Loucy (cell line): ENCODE measurements around the gene STX11.

ENCODE experiments used
- H2AFZ ChIP-seq: fragments of 200-600 bp; sonication (generic); 2 replicates; pipeline ENCODE4 v1.6.0; 2016; ENCODE audit warnings: antibody characterized with exemption, mild to moderate bottlenecking, low read length, moderate library complexity
- H3F3A ChIP-seq: fragments of 200-600 bp; 2 replicates; pipeline ENCODE4 v1.6.0; 2016; ENCODE audit warnings: antibody characterized with exemption, low read depth, mild to moderate bottlenecking
- H3K27me3 ChIP-seq: fragments of 200-600 bp; sonication (generic); 2 replicates; pipeline ENCODE4 v1.6.1; 2014; ENCODE audit warnings: low read length, mild to moderate bottlenecking; ENCODE audit not compliant: insufficient read depth, poor library complexity, severe bottlenecking
- H3K36me3 ChIP-seq: fragments of 200-600 bp; sonication (generic); 2 replicates; pipeline ENCODE4 v1.6.1; 2016; ENCODE audit warnings: low read length; ENCODE audit not compliant: insufficient read depth
- H3K4me1 ChIP-seq: fragments of 200-600 bp; sonication (generic); 2 replicates; pipeline ENCODE4 v1.5.1; 2014; ENCODE audit warnings: low read length, mild to moderate bottlenecking; ENCODE audit not compliant: insufficient read depth, poor library complexity, severe bottlenecking
- H3K4me2 ChIP-seq: fragments of 200-600 bp; sonication (generic); 2 replicates; pipeline ENCODE4 v1.6.0; 2014; ENCODE audit warnings: antibody characterized with exemption, low read length, low read depth, mild to moderate bottlenecking; ENCODE audit not compliant: poor library complexity, severe bottlenecking
- H3K4me3 ChIP-seq: fragments of 200-600 bp; sonication (generic); 2 replicates; pipeline ENCODE4 v1.5.1; 2014; ENCODE audit warnings: low read length, mild to moderate bottlenecking, mixed read lengths; ENCODE audit not compliant: poor library complexity, severe bottlenecking
- H3K79me2 ChIP-seq: fragments of 200-600 bp; sonication (generic); 2 replicates; pipeline ENCODE4 v1.6.1; 2014; ENCODE audit warnings: low read length; ENCODE audit not compliant: insufficient read depth
- H3K9ac ChIP-seq: fragments of 200-600 bp; sonication (generic); 2 replicates; pipeline ENCODE4 v1.6.0; 2014; ENCODE audit warnings: mild to moderate bottlenecking, low read depth, low read length, moderate library complexity; ENCODE audit not compliant: poor library complexity, severe bottlenecking
- H3K9me2 ChIP-seq: fragments of 200-600 bp; sonication (generic); replicated peaks from 2 replicates; pipeline ENCODE4 v1.6.1; 2016; ENCODE audit warnings: low read depth, low read length, mixed read lengths
- H3K9me3 ChIP-seq: fragments of 200-600 bp; sonication (generic); 2 replicates; pipeline ENCODE4 v1.6.1; 2014; ENCODE audit warnings: mild to moderate bottlenecking, antibody characterized with exemption, low read length, low read depth; ENCODE audit not compliant: insufficient read depth
- H4K20me1 ChIP-seq: fragments of 200-600 bp; sonication (generic); 2 replicates; pipeline ENCODE4 v1.6.0; 2014; ENCODE audit warnings: antibody characterized with exemption, low read length, mild to moderate bottlenecking; ENCODE audit not compliant: insufficient read depth, poor library complexity, severe bottlenecking
- CTCF ChIP-seq: fragments of 200-600 bp; sonication (generic); conservative IDR thresholded peaks from 2 replicates; pipeline ENCODE4 v1.5.1; 2014; ENCODE audit warnings: mild to moderate bottlenecking, antibody characterized with exemption, low read length
- EZH2phosphoT487 ChIP-seq: fragments of 200-600 bp; IDR thresholded peaks from 2 replicates; pipeline ENCODE4 v1.6.1; 2018; ENCODE audit warnings: antibody characterized with exemption, mild to moderate bottlenecking, moderate library complexity, borderline replicate concordance

Gene STX11

GRCh38 chr6:144149894-144150709 is at the start of gene STX11:
Gene STX11 (plus strand): TSS chr6:144150517. CDS start chr6:144186628, 36,111 bp downstream.
- Histone ChIP-seq H3K9me3 (no peaks in the 10 kb centered on the region), H3K36me3 (no peaks in the 10 kb centered on the region), H3K79me2 (no peaks in the 10 kb centered on the region), H3K27me3 (no peaks in the 10 kb centered on the region), H4K20me1 (no peaks in the 10 kb centered on the region), H3K9me2 (no peaks in the 10 kb centered on the region), H2AFZ (peak within 1 kb of the TSS; percentile 94), H3K4me1 (peaks cover 7% of the 10 kb centered on the region), H3K4me2 (peak within 1 kb of the TSS; percentile 91), H3K9ac (peak within 1 kb of the TSS; percentile 49), H3K4me3 (peak within 1 kb of the TSS; percentile 78), H3F3A (no peaks in the 10 kb centered on the region)
- TF ChIP-seq CTCF (no peak), EZH2phosphoT487 (no peak)

GRCh38 chr6:144103026-144103563 is 47.2 kb upstream of the STX11 start:
- Histone ChIP-seq H3K36me3 (no peaks in the 10 kb centered on the region), H2AFZ (no peak overlapping the region), H3K79me2 (no peaks in the 10 kb centered on the region), H3K9me2 (no peaks in the 10 kb centered on the region), H3K9ac (no peak overlapping the region), H3K4me3 (no peak overlapping the region), H3K4me2 (no peak overlapping the region), H4K20me1 (no peaks in the 10 kb centered on the region), H3K27me3 (no peaks in the 10 kb centered on the region), H3F3A (no peaks in the 10 kb centered on the region), H3K4me1 (no peaks in the 10 kb centered on the region), H3K9me3 (no peaks in the 10 kb centered on the region)
- TF ChIP-seq CTCF (no peak), EZH2phosphoT487 (no peak)

- Histone ChIP-seq H3K9me2 (no peaks in the 10 kb centered on the region), H3K79me2 (no peaks in the 10 kb centered on the region), H3K36me3 (no peaks in the 10 kb centered on the region), H3F3A (no peaks in the 10 kb centered on the region), H3K9ac (no peak overlapping the region), H3K27me3 (no peaks in the 10 kb centered on the region), H3K9me3 (no peaks in the 10 kb centered on the region), H3K4me3 (no peak overlapping the region), H4K20me1 (no peaks in the 10 kb centered on the region), H3K4me2 (no peak overlapping the region), H2AFZ (no peak overlapping the region), H3K4me1 (no peaks in the 10 kb centered on the region)
- no peak for TF ChIP-seq CTCF
- TF ChIP-seq EZH2phosphoT487: no peak
Observed at GRCh38 chr6:144104488-144104887, 45.8 kb upstream of the STX11 start.
